Measurements from ENCODE around the gene ZFYVE27.

Gene ZFYVE27

DNA sequence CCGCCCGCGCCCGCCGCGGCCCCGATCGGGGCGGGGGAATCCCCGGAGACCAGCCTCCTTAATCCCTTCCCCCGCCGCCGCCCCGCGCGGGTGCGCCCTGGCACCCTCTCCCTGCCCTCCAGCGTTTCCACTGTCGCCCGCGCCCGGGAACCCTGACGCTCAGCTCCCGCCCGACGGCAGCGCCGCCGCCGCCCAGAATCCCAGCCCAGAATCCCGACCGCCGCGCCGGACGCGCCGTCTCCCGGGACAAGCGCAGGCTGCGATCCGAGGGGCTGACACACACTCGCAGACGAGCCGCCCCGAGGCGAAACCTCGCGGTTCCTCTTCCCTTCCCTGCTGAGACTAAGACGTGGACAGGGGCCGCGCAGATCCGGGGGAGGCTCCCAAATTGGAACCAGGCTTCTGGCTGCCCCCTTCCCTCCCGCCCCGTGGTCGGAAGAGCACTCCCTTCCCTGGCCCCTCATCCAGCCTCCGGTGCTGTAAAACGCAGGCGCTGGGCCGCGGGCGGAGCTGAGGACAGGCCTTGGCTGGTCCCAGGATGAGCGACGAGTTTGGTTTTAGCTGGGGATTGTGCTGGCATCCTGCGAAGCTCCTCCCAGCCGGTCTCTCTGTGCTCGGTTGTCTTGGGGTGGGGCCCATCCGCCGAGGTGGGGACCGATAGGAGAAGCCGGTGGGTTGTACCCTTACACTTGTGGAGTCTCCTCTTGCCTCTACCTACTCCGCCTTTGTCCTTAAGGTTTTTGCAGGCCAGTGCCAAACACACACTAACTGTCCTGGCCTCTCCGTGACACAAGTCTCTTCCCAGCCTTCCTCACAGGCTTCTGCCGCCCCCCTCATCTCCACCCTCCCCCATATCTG, 22.3 kb upstream of the ZFYVE27 start:
- peak; percentile 69 for DNase-seq (ENCODE audit: low spot score)

- no peak for DNase-seq (ENCODE audit: low spot score)
Observed at GRCh38 chr10:97715259-97715874, 21.6 kb upstream of the ZFYVE27 start.

DNA sequence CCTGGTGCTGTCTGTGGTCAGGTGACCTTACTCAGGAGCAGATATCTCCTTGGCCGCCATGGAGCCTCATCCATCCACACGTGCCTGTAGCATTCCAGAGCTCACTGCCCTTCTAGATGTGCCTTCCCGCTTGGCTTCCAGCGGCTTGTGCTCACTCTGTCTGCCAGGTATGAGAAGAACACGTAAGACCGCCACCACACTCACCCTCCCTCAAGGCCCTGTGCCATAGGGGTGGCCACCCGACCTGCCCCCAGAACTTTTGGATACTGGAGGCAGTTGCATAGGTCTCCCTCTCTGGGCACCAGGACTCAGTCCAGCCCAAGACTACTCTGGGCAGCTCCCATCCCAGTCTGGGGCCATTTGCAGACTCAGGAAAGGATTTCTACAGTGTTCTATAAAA, 19.3 kb upstream of the ZFYVE27 start:
- no peak for DNase-seq (ENCODE audit: low spot score)

- no peak for DNase-seq (ENCODE audit: low spot score)
Observed at GRCh38 chr10:97718178-97718577, 18.8 kb upstream of the ZFYVE27 start.

GRCh38 chr10:97718659-97719142, 18.2 kb upstream of the ZFYVE27 start:
- DNase-seq (ENCODE audit: low spot score): no peak

DNA sequence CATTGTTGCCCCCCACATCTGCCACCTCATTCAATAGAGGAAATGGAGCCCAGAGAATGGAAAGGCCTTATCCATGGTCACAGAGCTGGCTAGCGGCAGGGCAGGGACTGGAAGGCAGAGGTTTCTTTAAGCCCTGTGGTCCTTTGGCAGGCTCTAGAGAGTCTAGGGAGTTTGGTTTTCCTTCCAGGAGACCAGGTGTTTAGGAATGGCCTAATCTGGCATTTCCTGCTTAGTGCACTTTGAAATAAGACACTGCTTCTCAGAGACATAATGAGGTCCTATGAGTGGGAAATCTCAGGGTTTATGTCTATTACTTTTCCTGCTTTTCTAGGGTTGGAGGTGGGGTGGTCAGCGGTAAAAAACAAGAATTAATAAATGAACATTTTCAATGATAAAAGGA, 17.3 kb upstream of the ZFYVE27 start:
- no peak for DNase-seq (ENCODE audit: low spot score)

- DNase-seq (ENCODE audit: low spot score): no peak
Observed at GRCh38 chr10:97721871-97722780, 14.8 kb upstream of the ZFYVE27 start.

GRCh38 chr10:97723001-97723400, 13.9 kb upstream of the ZFYVE27 start:
- no peak for DNase-seq (ENCODE audit: low spot score)

DNA sequence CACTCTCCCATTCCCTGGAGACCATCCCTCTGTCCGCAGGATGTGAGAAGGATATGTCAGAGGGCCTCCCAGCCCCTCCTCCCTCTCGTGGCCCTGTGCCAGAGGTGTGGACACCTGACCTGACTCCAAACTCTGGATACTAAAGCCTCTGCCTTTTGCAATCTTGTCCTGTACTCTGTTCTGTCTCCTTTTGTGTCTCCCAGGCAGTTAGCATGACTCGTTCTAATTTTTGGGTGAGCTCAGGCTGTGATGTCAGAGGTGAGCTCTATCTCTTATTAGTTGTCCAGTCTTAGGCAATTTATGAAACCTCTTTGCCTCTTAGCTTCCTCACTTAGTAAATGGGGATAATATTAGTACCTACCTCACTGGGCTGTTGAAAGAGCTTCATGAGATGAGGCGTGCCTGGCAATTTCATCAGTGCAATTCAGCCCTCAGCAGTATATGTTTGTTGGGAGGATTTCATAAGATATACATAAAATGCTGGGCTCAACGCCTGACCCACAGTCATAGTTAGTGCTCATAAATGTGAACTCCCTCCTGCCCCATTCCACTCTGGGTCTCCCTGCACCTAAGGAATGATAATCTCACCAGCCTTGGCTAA, 12.5 kb upstream of the ZFYVE27 start:
- DNase-seq (ENCODE audit: low spot score): no peak

GRCh38 chr10:97726636-97727178, 10.2 kb upstream of the ZFYVE27 start:
- no peak for DNase-seq (ENCODE audit: low spot score)

- DNase-seq (ENCODE audit: low spot score): no peak
Observed at GRCh38 chr10:97729014-97729413, 7.9 kb upstream of the ZFYVE27 start.

DNA sequence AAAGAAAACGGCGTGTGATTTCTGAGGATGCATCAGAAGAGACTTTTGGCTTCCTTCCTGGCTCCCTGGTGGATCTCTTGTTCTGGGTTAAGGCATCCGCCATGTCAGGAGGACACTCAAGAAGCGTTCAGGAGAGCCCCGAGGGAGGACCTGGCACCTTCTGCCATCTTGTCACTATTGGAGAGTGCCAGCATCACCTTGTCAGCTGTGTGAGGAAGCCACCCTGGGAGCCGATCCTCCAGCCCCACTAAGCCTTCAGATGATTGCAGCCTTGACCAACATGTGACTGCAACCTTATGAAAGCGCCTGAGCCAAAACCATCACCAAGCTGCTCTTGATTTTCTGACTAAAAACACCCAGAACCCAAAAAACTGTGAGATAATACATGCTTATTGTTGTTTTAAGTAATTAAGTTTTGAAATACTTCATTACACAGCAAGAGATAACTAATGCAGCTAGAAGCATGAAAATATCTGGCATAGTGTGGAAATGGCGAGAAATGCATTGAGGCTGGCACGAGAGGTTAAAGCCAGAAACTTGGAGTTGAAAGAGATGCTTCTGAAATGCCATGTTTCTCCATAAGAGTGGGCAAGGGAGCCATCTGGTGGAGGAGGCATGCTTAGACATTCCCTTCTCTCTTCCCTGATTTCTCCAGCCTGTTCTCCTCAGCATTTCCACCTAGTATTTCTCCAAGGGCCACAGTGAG, 5.4 kb upstream of the ZFYVE27 start:
- DNase-seq (ENCODE audit: low spot score): peak; percentile 91

GRCh38 chr10:97732052-97732359, 4.9 kb upstream of the ZFYVE27 start:
- DNase-seq (ENCODE audit: low spot score): no peak

DNA sequence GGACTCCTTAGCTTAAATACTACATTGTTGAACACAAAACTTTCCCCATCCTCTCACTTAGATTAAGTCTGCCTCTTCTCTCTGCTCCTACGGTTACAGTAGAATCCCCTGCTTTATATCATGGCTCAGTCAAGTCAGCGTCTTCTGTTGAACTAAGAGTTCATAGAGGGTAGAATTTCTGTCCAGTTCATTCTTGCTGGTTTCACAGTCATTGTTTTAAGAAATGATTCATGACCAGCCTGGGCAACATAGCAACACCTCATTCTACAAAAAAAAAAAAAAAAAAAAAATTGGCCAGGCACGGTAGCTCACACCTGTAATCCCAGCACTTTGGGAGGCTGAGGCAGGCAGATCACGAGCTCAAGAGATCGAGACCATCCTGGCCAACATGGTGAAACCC, 3.7 kb upstream of the ZFYVE27 start:
- no peak for DNase-seq (ENCODE audit: low spot score)

GRCh38 chr10:97734021-97734420, 2.9 kb upstream of the ZFYVE27 start:
- no peak for DNase-seq (ENCODE audit: low spot score)

DNA sequence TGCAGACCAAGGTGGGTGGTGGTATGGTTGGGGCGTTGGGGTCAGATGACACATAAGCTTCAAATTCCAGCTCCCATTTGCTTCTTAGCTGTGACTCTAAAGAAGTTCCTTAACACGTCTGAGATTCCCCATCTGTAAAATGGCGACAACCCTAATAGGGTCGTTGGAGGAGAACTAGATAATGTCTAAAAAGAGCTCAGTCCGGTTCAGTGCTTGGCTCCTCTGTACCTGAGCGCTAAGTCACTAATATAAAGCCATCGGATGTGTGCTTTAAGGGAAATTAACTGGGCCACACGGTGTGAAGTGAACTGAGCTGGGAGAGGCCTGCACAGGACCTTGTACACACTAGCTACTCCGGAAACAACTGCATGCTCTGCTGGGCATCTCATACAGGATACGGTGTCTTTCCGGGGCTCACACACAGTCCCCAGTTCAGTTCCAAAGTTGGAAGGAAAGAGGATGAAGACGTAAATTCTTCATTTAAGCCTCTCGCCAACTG, 476 bp upstream of the ZFYVE27 start:
- no peak for DNase-seq (ENCODE audit: low spot score)

DNA sequence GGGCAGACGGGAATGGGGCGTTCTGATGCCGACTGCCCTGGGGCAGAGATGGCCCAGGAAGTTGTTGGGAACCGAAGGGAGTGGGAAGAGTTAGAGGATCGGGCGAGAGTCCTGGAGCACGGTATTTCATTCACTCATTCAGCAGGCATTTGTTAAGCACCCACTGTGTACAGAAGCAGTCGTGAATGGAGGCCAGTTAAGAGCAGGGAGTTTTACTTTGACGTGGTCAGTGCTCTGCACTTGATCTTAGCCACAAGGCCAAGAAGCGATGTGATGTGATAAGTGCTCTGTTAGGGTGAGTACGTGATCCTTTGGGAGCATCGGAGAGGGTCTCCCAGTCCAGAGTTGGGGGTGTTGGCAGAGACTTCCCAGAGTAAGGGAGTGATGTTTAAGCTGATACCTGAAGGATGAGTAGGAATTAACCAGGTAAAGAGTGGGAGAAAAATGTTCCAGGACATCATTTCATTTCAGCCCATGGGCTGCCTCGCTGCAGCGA, 890 bp downstream of the ZFYVE27 start:
- no peak for DNase-seq (ENCODE audit: low spot score)

GRCh38 chr10:97738616-97739015, 1.7 kb downstream of the ZFYVE27 start:
- DNase-seq (ENCODE audit: low spot score): no peak

GRCh38 chr10:97740613-97741012, 3.7 kb downstream of the ZFYVE27 start:
- DNase-seq (ENCODE audit: low spot score): no peak

GRCh38 chr10:97743169-97743943, 6.4 kb downstream of the ZFYVE27 start:
- no peak for DNase-seq (ENCODE audit: low spot score)

All from cerebellar cortex (tissue), 1 donor.